ENCODE measurements around the gene LDB2.

GRCh38 chr4:16866974-16867373 is 31.5 kb downstream of the LDB2 start:
- TF ChIP-seq POLR2AphosphoS5 (IDR thresholded peaks at IDR 0.05; ENCODE audit: borderline replicate concordance, low read depth, low read length) (no peak), EZH2 (IDR thresholded peaks at IDR 0.05) (no peak)
